ENCODE data around the gene COL12A1. TPM values are rescaled to one million over a fixed set of nuclear protein-coding genes. Genes with fewer than 3 reads are reported as not detected.

COL12A1 gene
- total RNA-seq, 1 experiment from 2014 or later = 0.96 TPM

- Histone ChIP-seq H2BK15ac (ENCODE audit: low read depth, low read length) (no peak overlapping the region), H3K56ac (ENCODE audit: insufficient read length, low read depth, low read length) (no peak overlapping the region), H3K9me3 (ENCODE audit: control insufficient read depth, low read depth, low read length) (no peaks in the 10 kb centered on the region), H3K23ac (ENCODE audit: insufficient read length, low read depth, low read length) (no peak overlapping the region), H2BK12ac (ENCODE audit: insufficient read length, low read depth, low read length) (no peak overlapping the region), H3K4me2 (ENCODE audit: insufficient read depth, insufficient read length, low read length) (no peak overlapping the region), H3K18ac (ENCODE audit: insufficient read length, low read depth, low read length) (no peak overlapping the region), H3K9ac (ENCODE audit: extremely low read depth, insufficient read length, low read length) (no peak overlapping the region), H2BK20ac (ENCODE audit: low read depth, low read length, poor library complexity, severe bottlenecking) (no peak overlapping the region), H4K91ac (ENCODE audit: insufficient read length, low read depth, low read length) (no peak overlapping the region), H2BK120ac (ENCODE audit: low read depth, low read length, poor library complexity, severe bottlenecking) (no peak overlapping the region), H3K23me2 (ENCODE audit: insufficient read length, low read depth, low read length, poor library complexity, severe bottlenecking) (no peaks in the 10 kb centered on the region), H3K14ac (ENCODE audit: insufficient read depth, low read length) (no peak overlapping the region), H4K8ac (replicated peaks; ENCODE audit: insufficient read length, low read depth, low read length) (no peak overlapping the region), H3K4ac (ENCODE audit: low read depth, low read length) (no peak overlapping the region), H3K27me3 (ENCODE audit: insufficient read depth, low read length) (no peaks in the 10 kb centered on the region), H3T11ph (ENCODE audit: low read length) (no peak overlapping the region), H3K4me1 (ENCODE audit: insufficient read depth, low read length) (no peaks in the 10 kb centered on the region), H3K79me2 (ENCODE audit: insufficient read depth, low read length) (no peaks in the 10 kb centered on the region), H4K20me1 (ENCODE audit: control insufficient read depth, insufficient read depth, insufficient read length) (no peaks in the 10 kb centered on the region), H2BK5ac (ENCODE audit: insufficient read length, low read length) (no peak overlapping the region), H2AK5ac (ENCODE audit: insufficient read length, low read length) (no peak overlapping the region), H3K27ac (ENCODE audit: insufficient read length, low read depth, low read length) (no peak overlapping the region), H3K79me1 (ENCODE audit: insufficient read depth, low read depth, low read length, poor library complexity, severe bottlenecking) (no peaks in the 10 kb centered on the region), H4K5ac (ENCODE audit: insufficient read length, low read depth, low read length) (no peak overlapping the region), H2AFZ (ENCODE audit: low read length) (no peak overlapping the region)
- DNase-seq = no peak
- Mint-ChIP-seq H3K27ac (no peak overlapping the region), H3K4me3 (no peak overlapping the region), H3K4me1 (peaks cover 9 to 13% of the 10 kb centered on the region in 2 experiments), H3K9me3 (no peaks in the 10 kb centered on the region), H3K36me3 (ENCODE audit: insufficient read depth in 1 of 3, low read depth in 3 of 3) (no peaks in the 10 kb centered on the region), H3K27me3 (ENCODE audit: low read depth) (no peaks in the 10 kb centered on the region)
- no peak for TF ChIP-seq CTCF (conservative IDR thresholded peaks at IDR 0.05)
- WGBS (ENCODE audit: extremely low coverage, insufficient read length, low lambda C conversion rate) = no CpG with 5 or more reads among the region's 2 CpGs
Measured at GRCh38 chr6:75171567-75171966, 34.3 kb downstream of the COL12A1 start.

All from H9 (cell line).